Thyroid gland (tissue), 4 donors: ENCODE measurements around the gene NAV3. TPM values are rescaled to one million over a fixed set of nuclear protein-coding genes. Genes with fewer than 3 reads are reported as not detected.

Experiments
- DNase-seq, 2 donors: peaks; one replicate each; pipeline ENCODE4 v3.0.0-alpha.2; 2019
- H3K27ac ChIP-seq, 3 donors: fragments of 200-600 bp; sonication (generic); 1 replicate in 2 of 3; 2 replicates in 1 of 3; pipeline ENCODE4 v1.5.1; 2016 to 2019; ENCODE audit warnings: mild to moderate bottlenecking in 1 of 3, moderate library complexity in 1 of 3
- H3K27me3 ChIP-seq: fragments of 200-600 bp; sonication (generic); one replicate; pipeline ENCODE4 v1.5.1; 2019
- H3K36me3 ChIP-seq, 2 donors: fragments of 200-600 bp; sonication (generic); one replicate each; pipeline ENCODE4 v1.5.1; 2016 to 2019
- H3K4me1 ChIP-seq, 2 donors: fragments of 200-600 bp; sonication (generic); one replicate each; pipeline ENCODE4 v1.5.1; 2017 to 2019
- H3K4me3 ChIP-seq, 3 donors: fragments of 200-600 bp; sonication (generic); replicated peaks in 1 of 3; 1 replicate in 2 of 3; 2 replicates in 1 of 3; pipeline ENCODE4 v1.5.1; 2016; ENCODE audit warnings: mild to moderate bottlenecking in 1 of 3
- H3K9me3 ChIP-seq: fragments of 200-600 bp; sonication (generic); one replicate; pipeline ENCODE4 v1.5.1; 2017
- CTCF ChIP-seq, 6 experiments: fragments of 200-600 bp in 3 of 6; fragments of 450-650 bp in 3 of 6; sonication (generic) in 3 of 6; IDR thresholded peaks; one replicate each; pipeline ENCODE4 v1.5.1; 2016 to 2019; ENCODE audit warnings: antibody characterized with exemption in 6 of 6, mild to moderate bottlenecking in 2 of 6, inconsistent platforms in 1 of 6, moderate library complexity in 1 of 6
- POLR2A ChIP-seq, 2 donors: fragments of 450-650 bp; IDR thresholded peaks; one replicate each; pipeline ENCODE4 v1.6.1; 2017; ENCODE audit warnings: antibody characterized with exemption in 2 of 2, mild to moderate bottlenecking in 2 of 2, moderate library complexity in 1 of 2
- WGBS, 2 donors: methylation state at CpG; one replicate each; pipeline ENCODE4 v1.1.5; 2017; 5-methylcytosine and 5-hydroxymethylcytosine counted together
- intact Hi-C: fragments of 100-400 bp; cut with DNase I; formaldehyde crosslinking; loops from one replicate; pipeline ENCODE4 v1.15.1; 2023
- total RNA-seq, 4 donors: library from RNA; depleted of rRNA; stranded (reverse); fragments of >200 nt; gene quantifications; one replicate each; pipeline ENCODE4 v1.2.3, GENCODE V29; 2016

Gene NAV3
- total RNA-seq, 4 donors from 2014 or later = 5.7 to 21.9 (median 7.6) TPM

DNA sequence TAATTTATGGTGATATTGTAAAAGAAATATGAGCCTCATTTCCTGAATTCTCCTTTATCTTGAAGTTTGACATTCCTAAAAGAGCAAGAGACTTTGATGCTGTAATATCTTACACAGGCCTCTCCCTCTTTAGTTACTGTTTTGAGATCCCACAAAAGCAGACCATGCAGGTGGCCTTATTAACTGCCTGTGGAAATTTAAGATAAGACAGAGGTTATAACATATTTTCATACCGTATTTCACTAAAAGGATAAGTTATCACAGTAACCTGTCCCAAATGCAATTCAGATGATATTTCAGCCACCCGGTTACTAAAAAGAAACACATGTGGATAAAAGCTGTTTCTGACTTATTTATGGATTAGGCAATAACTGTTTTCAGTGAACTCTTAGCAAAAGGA is 150.1 kb downstream of the NAV3 start:
- no peaks in the 10 kb centered on the region for H3K27me3 ChIP-seq
- no peak overlapping the region for H3K4me3 ChIP-seq
- TF ChIP-seq POLR2A (IDR thresholded peaks at IDR 0.05) = no peak
- TF ChIP-seq CTCF (IDR thresholded peaks at IDR 0.05) = no peak
- no peak overlapping the region for H3K27ac ChIP-seq
- no peaks in the 10 kb centered on the region for H3K9me3 ChIP-seq
- DNase-seq = no peak
- no peaks in the 10 kb centered on the region for H3K4me1 ChIP-seq
- intact Hi-C loops = no loop called here
- H3K36me3 ChIP-seq = no peaks in the 10 kb centered on the region
- 83 to 88% methylated on average over 2 of the region's 2 CpGs for WGBS, 2 donors

- Histone ChIP-seq H3K36me3 (no peaks in the 10 kb centered on the region), H3K4me3 (no peak overlapping the region), H3K9me3 (no peaks in the 10 kb centered on the region), H3K4me1 (no peaks in the 10 kb centered on the region), H3K27ac (no peak overlapping the region), H3K27me3 (no peaks in the 10 kb centered on the region)
- no peak for DNase-seq
- no peak for TF ChIP-seq POLR2A (IDR thresholded peaks at IDR 0.05)
- no peak for TF ChIP-seq CTCF (IDR thresholded peaks at IDR 0.05)
- intact Hi-C loops = no loop called here
Measured at GRCh38 chr12:77983859-77984258, 153.2 kb downstream of the NAV3 start.

DNA sequence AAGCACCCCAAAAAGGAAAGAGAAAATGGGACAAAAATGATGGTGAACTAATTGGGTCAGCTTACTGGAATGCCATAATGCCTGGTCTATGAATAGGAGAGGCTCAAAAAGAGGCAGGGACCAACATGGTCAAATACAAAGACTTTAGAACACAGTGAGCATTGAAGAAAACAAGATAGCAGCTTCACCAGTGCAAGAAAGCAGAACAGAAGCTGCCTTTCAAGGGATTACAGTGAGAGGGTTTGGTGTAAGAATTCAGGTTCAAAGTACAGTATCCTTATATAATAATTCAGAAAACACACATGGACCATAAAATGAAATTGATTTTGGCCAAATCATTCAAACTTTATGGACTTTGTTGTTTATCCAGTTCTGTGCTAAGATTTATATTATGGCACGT is 162.1 kb downstream of the NAV3 start:
- H3K27ac ChIP-seq = no peak overlapping the region
- H3K9me3 ChIP-seq = no peaks in the 10 kb centered on the region
- no peak overlapping the region for H3K4me3 ChIP-seq
- no peaks in the 10 kb centered on the region for H3K36me3 ChIP-seq
- intact Hi-C loops = no loop called here
- H3K4me1 ChIP-seq = no peaks in the 10 kb centered on the region
- no peaks in the 10 kb centered on the region for H3K27me3 ChIP-seq
- TF ChIP-seq POLR2A (IDR thresholded peaks at IDR 0.05) (no peak), CTCF (IDR thresholded peaks at IDR 0.05) (no peak)
- 96 to 97% methylated on average over 1 of the region's 1 CpG for WGBS, 2 donors
- DNase-seq = no peak

- Histone ChIP-seq H3K27me3 (no peaks in the 10 kb centered on the region), H3K27ac (no peak overlapping the region), H3K36me3 (no peaks in the 10 kb centered on the region), H3K4me3 (no peak overlapping the region), H3K4me1 (no peaks in the 10 kb centered on the region), H3K9me3 (no peaks in the 10 kb centered on the region)
- 65 to 74% methylated on average over 4 of the region's 4 CpGs for WGBS, 2 donors
- TF ChIP-seq POLR2A (IDR thresholded peaks at IDR 0.05) = no peak
- no peak for TF ChIP-seq CTCF (IDR thresholded peaks at IDR 0.05)
- DNase-seq = no peak
- intact Hi-C loops = no loop called here
Measured at GRCh38 chr12:77993658-77994057, 163.0 kb downstream of the NAV3 start.

DNA sequence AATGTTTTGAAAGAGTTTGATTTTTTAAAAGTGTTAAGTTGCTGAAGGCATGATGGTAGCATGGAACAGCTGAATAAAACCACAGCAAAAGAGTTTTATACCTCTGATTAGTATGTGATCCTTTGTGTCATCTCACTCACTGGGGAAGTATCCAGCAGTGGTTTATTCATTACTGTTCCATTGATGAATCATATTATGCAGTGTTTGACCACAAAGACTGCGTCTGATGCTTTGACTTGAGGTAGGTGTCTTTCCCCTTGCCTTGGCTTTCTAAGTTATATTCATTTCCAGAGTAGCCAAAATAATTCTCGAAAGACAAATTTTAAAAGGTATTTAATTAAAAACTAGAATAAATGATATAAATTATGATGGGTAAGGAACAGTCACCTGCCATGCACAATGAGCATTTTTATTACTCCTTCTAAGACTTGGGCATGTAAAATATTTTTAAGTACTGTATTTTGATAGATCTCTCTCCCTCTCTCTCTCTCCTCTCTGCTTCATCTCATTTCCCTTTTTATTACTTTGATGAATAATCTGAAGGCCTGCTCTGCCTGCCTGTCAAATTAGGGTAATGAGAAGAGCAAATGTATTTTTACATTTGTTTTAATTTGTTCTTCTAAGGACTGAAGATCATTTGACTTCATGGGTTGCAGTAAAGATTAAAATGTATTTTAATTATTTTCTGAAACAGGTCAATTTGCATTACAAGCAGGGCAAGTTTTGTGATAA is 164.9 kb downstream of the NAV3 start:
- TF ChIP-seq POLR2A (IDR thresholded peaks at IDR 0.05) (no peak), CTCF (IDR thresholded peaks at IDR 0.05) (no peak)
- 87 to 93% methylated on average over 2 of the region's 2 CpGs for WGBS, 2 donors

More for the DNA sequence above, 164.9 kb downstream of the NAV3 start:
- Histone ChIP-seq H3K27me3 (no peaks in the 10 kb centered on the region), H3K4me3 (no peak overlapping the region), H3K4me1 (no peaks in the 10 kb centered on the region), H3K27ac (no peak overlapping the region), H3K9me3 (peaks cover 3% of the 10 kb centered on the region), H3K36me3 (no peaks in the 10 kb centered on the region)
- DNase-seq = no peak
- intact Hi-C loops = no loop called here
